NCI-H345 treated with DMSO at 0.1 percent for 48 hours (cell line): ENCODE results near the gene BLTP3B.

Experiments used
- DNase-seq: peaks from one replicate; lab custom pipeline; 2025; ENCODE audit not compliant: unreplicated experiment; lab: John Stamatoyannopoulos, UW

The BLTP3B gene

DNA sequence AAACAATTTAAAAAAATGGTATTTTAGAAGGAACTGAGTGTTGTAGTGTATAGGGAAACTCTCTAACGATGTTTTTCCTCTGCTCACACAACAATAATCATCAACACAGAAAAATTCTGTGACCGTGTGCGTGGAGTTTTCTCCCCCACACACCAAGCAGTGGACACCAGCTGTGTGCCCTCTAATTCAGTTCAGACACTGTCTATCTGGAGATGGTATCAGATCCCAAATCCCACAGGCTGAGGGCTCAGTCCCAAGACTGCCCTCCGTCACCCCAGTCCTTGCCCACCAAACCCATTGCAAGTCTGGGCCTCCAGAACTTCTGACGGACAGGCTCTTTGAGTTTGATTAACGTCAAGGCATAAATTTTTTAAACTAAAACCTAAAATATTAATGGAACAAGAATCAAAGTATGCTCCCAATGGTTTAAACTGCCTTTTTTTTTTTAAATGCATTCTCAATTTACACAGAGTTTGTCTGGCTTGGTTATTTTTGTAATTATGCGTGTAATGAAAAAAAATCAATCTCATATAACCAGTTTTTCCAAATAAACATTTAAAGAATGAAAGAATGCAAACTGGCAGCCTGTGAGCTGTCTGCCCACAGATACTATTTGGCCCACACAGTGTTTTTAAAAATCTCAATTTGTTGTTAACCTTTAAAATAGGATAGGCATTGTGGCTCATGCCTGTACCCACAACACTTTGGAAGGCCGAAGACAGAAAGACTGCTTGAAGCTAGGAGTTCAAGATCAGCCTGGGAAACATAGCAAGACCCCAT is 19.2 kb downstream of the BLTP3B start:
- DNase-seq, result no peak

- no peak for DNase-seq
Observed at GRCh38 chr12:100120355-100120754, 22.3 kb downstream of the BLTP3B start.

- DNase-seq, result no peak
Observed at GRCh38 chr12:100115291-100115690, 27.4 kb downstream of the BLTP3B start.

DNA sequence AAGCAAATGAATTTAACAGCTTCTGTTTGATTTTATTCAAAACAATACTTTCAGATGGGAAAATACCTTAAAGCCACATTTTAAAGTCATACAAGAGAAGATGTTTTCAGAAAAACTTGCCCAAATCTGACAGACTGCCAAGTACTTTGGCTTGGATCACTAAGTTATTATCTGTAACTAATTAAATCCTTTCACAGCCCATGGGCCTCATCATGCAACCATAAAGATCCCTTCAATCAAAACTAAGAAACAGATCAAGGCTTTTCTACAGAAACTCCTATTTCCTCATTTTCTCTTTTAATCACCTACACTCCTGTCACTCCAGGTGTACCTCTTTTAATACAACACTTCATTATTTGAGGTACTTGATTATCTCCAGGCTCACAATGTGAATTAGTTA is 28.1 kb downstream of the BLTP3B start:
- no peak for DNase-seq

DNA sequence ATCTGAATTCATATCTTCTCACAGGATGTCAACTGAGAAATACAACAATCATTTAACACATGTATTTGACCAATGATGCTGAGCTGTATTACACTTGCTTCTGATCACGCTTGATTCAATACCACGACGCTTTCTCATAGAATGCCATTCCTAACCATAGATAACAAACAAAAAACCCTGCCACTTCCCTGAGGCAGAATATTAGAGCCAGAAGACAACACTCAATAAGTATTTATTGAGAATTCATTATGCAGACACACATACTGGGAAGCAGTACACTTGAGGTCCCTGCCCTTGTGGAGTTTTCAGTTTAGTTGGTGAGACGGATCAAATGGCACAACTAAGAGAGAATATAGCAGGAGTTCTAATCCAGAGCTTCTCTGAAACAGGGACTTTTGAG is 32.4 kb downstream of the BLTP3B start:
- DNase-seq, result no peak

DNA sequence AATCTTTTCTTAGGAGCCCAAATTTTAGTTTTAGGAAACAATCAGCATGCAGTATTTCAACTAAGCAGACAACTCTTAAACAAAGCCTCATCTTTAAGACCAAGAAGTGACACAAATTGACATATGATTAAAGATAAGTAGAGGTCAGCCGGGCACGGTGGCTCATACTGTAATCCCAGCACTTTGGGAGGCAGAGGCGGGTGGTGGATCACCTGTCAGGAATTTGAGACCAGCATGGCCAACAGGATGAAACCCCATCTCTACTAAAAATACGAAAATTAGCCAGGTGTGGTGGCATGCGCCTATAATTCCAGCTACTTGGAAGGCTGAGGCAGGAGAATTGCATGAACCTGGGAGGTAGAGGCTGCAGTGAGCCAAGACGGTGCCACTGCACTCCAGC is 35.8 kb downstream of the BLTP3B start:
- DNase-seq, result no peak

DNA sequence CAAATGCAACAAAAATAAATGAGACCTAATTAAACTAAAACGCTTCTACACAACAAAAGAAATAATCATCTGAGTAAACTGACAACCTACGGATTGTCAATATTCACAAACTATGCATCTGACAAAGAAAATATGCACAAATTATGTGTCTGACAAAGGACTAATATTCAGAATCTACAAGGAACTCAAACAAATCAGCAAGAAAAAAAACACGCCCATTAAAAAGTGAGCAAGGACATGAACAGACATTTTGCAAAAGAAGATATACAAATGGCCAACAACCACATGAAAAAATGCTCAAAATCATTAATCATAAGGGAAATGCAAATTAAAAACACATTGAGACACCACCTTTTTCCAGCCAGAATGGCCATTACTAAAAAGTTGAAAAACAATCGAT is 37.0 kb downstream of the BLTP3B start:
- no peak for DNase-seq

DNA sequence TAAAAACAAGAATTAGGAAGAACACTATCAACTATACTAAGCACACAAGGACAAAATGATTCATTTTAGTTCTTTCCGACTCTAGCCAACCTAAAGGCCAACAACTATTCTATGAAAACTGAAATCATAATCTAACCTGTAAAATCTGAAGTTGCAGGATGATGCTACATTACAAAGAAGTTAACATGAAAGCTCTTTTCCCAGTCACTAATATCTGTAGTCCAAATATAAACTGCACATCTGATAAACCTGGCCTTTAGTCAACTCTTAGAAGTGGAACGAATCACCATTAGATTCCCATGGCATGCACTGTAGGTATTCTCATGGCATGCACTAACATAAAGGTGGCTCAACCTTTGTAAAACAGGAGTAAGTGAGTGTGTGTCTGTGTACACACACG is 41.7 kb downstream of the BLTP3B start:
- DNase-seq, result no peak
